H1 (cell line): ENCODE results near the gene TMLHE.
"Not testable (repeated sequence)": the region's sequence is repeated elsewhere in the genome, so short reads cannot be mapped to it uniquely, and the experiment has no call there.

ENCODE experiments used
- CEBPB ChIP-seq: IDR thresholded peaks from 2 replicates; pipeline ENCODE4 v1.6.1; 2012; ENCODE audit warnings: low read depth, low read length
- CHD7 ChIP-seq: fragments of 300-600 bp; sonication (generic); IDR thresholded peaks from 2 replicates; pipeline ENCODE4 v1.7.1; 2012; ENCODE audit warnings: low read length, moderate library complexity, mild to moderate bottlenecking, inconsistent platforms; ENCODE audit not compliant: insufficient replicate concordance
- CTCF ChIP-seq, 3 experiments: IDR thresholded peaks; 1 replicate in 2 of 3; 2 replicates in 1 of 3; pipeline versions ENCODE4 v1.5.1 to v1.6.1; 2011; ENCODE audit warnings: low read length in 3 of 3, mild to moderate bottlenecking in 3 of 3, inconsistent platforms in 2 of 3, low read depth in 1 of 3, moderate library complexity in 1 of 3; ENCODE audit not compliant: insufficient read depth in 1 of 3; ENCODE audit errors: control extremely low read depth in 1 of 3
- NRF1 ChIP-seq: IDR thresholded peaks from 2 replicates; pipeline ENCODE4 v1.6.1; 2011; ENCODE audit warnings: mild to moderate bottlenecking, low read depth, low read length, improper control_type of control experiment
- POLR2A ChIP-seq, 2 experiments: IDR thresholded peaks; 1 replicate in 1 of 2; 2 replicates in 1 of 2; pipeline ENCODE4 v1.6.1; 2011; ENCODE audit warnings: low read depth in 2 of 2, low read length in 2 of 2, mild to moderate bottlenecking in 2 of 2; ENCODE audit errors: control extremely low read depth in 1 of 2
- RFX5 ChIP-seq: IDR thresholded peaks from 2 replicates; pipeline ENCODE4 v1.6.1; 2011; ENCODE audit warnings: low read depth, low read length, improper control_type of control experiment, borderline replicate concordance
- YY1 ChIP-seq: IDR thresholded peaks from 2 replicates; pipeline ENCODE4 v1.6.1; 2011; ENCODE audit warnings: low read depth, mild to moderate bottlenecking, low read length
- ZNF274 ChIP-seq: IDR thresholded peaks from 2 replicates; pipeline ENCODE4 v1.7.0; 2012; ENCODE audit warnings: low read length, borderline replicate concordance; ENCODE audit errors: extremely low read depth

- TF ChIP-seq CTCF (IDR thresholded peaks at IDR 0.05; ENCODE audit: control extremely low read depth in 1 of 3, insufficient read depth in 1 of 3, low read depth in 1 of 3, low read length in 3 of 3); CHD7; POLR2A (IDR thresholded peaks at IDR 0.05; ENCODE audit: control extremely low read depth in 1 of 2, low read depth in 2 of 2, low read length in 2 of 2); NRF1; YY1; CEBPB; RFX5; ZNF274: not testable (repeated sequence)
Observed at GRCh38 chrX:155641371-155641770, 28.6 kb upstream of the TMLHE start.
